Right lobe of liver (tissue), 4 donors: ENCODE data around the gene WDPCP.

Experiments used
- CTCF ChIP-seq, 4 donors: fragments of 200-600 bp in 3 of 4; fragments of 450-650 bp in 1 of 4; IDR thresholded peaks; one replicate each; pipeline versions ENCODE4 v1.5.1 to v1.8.0; 2016 to 2022; ENCODE audit warnings: antibody characterized with exemption in 4 of 4, mild to moderate bottlenecking in 2 of 4
- POLR2A ChIP-seq: fragments of 450-650 bp; IDR thresholded peaks from one replicate; pipeline ENCODE4 v1.6.1; 2017; ENCODE audit warnings: antibody characterized with exemption, mild to moderate bottlenecking
- donor health status: DM: no; HTN: no; CAD: no.
- donor health status: DM: no; HTN: no; CAD: no.
- donor health status: DM: no; HTN: yes; CAD: no.

- TF ChIP-seq POLR2A = no peak
- no peak for TF ChIP-seq CTCF (IDR thresholded peaks at IDR 0.05)
Observed at GRCh38 chr2:63484481-63484880, 103.8 kb downstream of the WDPCP start.
